AG10803 (cell line): Measurements from ENCODE around the gene SLC3A2.
"Not testable (repeated sequence)": the region's sequence is repeated elsewhere in the genome, so short reads cannot be mapped to it uniquely, and the experiment has no call there.

Experiments
- DNase-seq: peaks from one replicate; pipeline ENCODE4 v3.0.0; 2010; ENCODE audit warnings: low read depth
- H3K4me3 ChIP-seq: 2 replicates; pipeline ENCODE4 v1.5.1; 2011; ENCODE audit warnings: mild to moderate bottlenecking, low read length, control low read depth
- TF ChIP-seq, protein P1 (sequence below): conservative IDR thresholded peaks from 2 replicates; pipeline ENCODE4 v1.5.1; 2011; ENCODE audit warnings: mild to moderate bottlenecking, low read length, control low read depth, inconsistent platforms

The SLC3A2 gene

GRCh38 chr11:62930157-62930556, 49.5 kb downstream of the SLC3A2 start:
- DNase-seq = no peak
- TF ChIP-seq, protein P1, sequence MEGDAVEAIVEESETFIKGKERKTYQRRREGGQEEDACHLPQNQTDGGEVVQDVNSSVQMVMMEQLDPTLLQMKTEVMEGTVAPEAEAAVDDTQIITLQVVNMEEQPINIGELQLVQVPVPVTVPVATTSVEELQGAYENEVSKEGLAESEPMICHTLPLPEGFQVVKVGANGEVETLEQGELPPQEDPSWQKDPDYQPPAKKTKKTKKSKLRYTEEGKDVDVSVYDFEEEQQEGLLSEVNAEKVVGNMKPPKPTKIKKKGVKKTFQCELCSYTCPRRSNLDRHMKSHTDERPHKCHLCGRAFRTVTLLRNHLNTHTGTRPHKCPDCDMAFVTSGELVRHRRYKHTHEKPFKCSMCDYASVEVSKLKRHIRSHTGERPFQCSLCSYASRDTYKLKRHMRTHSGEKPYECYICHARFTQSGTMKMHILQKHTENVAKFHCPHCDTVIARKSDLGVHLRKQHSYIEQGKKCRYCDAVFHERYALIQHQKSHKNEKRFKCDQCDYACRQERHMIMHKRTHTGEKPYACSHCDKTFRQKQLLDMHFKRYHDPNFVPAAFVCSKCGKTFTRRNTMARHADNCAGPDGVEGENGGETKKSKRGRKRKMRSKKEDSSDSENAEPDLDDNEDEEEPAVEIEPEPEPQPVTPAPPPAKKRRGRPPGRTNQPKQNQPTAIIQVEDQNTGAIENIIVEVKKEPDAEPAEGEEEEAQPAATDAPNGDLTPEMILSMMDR = no peak
- no peak overlapping the region for H3K4me3 ChIP-seq

- TF ChIP-seq, protein P1 = no peak
- no peak for DNase-seq
Observed at GRCh38 chr11:62930666-62931065, 50.0 kb downstream of the SLC3A2 start.

GRCh38 chr11:62931499-62932278, 51.0 kb downstream of the SLC3A2 start:
- TF ChIP-seq, protein P1 = no peak
- no peak overlapping the region for H3K4me3 ChIP-seq
- peak; percentile 5 for DNase-seq

More at GRCh38 chr11:62930666-62931065, 50.0 kb downstream of the SLC3A2 start:
- no peak overlapping the region for H3K4me3 ChIP-seq

- TF ChIP-seq, protein P1 = no peak
- no peak overlapping the region for H3K4me3 ChIP-seq
- no peak for DNase-seq
Observed at GRCh38 chr11:62933285-62933684, 52.6 kb downstream of the SLC3A2 start.

GRCh38 chr11:62933750-62934495, 53.2 kb downstream of the SLC3A2 start:
- H3K4me3 ChIP-seq = no peak overlapping the region
- TF ChIP-seq, protein P1 = no peak
- DNase-seq = no peak

GRCh38 chr11:62934496-62934785, 53.7 kb downstream of the SLC3A2 start:
- no peak for DNase-seq
- TF ChIP-seq, protein P1 = no peak
- no peak overlapping the region for H3K4me3 ChIP-seq

DNA sequence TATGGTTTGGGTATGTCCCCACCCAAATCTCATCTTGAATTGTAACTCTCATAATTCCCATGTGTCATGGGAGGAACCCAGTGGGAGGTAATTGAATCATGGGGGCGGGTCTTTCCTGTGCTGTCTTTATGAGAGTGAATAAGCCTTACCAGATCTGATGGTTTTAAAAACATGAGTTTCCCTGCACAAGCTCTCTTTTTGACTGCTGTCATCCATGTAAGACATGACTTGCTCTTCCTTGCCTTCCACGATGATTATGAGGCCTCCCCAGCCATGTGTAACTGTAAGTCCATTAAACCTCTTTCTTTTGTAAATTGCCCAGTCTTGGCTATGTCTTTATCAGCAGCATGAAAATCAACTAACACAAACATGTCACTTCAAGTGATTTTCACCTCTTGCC, 56.8 kb downstream of the SLC3A2 start:
- not testable (repeated sequence) for H3K4me3 ChIP-seq, DNase-seq
